Esophagus squamous epithelium (tissue), 4 donors: ENCODE data around the gene LNP1.

ENCODE experiments used
- CTCF ChIP-seq, 6 experiments: fragments of 450-650 bp in 4 of 6; fragments of 200-600 bp in 2 of 6; sonication (generic) in 2 of 6; IDR thresholded peaks; one replicate each; pipeline ENCODE4 v1.5.1; 2016 to 2019; ENCODE audit warnings: antibody characterized with exemption in 6 of 6, mild to moderate bottlenecking in 4 of 6, moderate library complexity in 4 of 6
- POLR2A ChIP-seq, 4 donors: fragments of 450-650 bp; IDR thresholded peaks; one replicate each; pipeline ENCODE4 v1.6.1; 2017; ENCODE audit warnings: antibody characterized with exemption in 4 of 4, mild to moderate bottlenecking in 4 of 4, moderate library complexity in 3 of 4

- no peak for TF ChIP-seq CTCF (IDR thresholded peaks at IDR 0.05)
- no peak for TF ChIP-seq POLR2A (IDR thresholded peaks at IDR 0.05)
Measured at GRCh38 chr3:100467133-100467532, 65.8 kb downstream of the LNP1 start.
